Neural crest cell (in vitro differentiated cells): ENCODE data around the gene SH2D3C. TPM values are rescaled to one million over a fixed set of nuclear protein-coding genes. Genes with fewer than 3 reads are reported as not detected.

Source experiments
- DNase-seq: peaks from one replicate; pipeline ENCODE4 v3.0.0; 2021; ENCODE audit warnings: low read depth, mixed read lengths, low spot score
- H3K27ac Mint-ChIP-seq: one replicate; pipeline ENCODE4 v1.8.0; 2021; ENCODE audit warnings: mild to moderate bottlenecking, mixed read lengths; ENCODE audit not compliant: unreplicated experiment
- H3K27me3 Mint-ChIP-seq: 2 replicates; pipeline ENCODE4 v1.8.0; 2021; ENCODE audit warnings: low read depth, mild to moderate bottlenecking, mixed read lengths
- H3K36me3 Mint-ChIP-seq: 2 replicates; pipeline ENCODE4 v1.8.0; 2021; ENCODE audit warnings: low read depth, mild to moderate bottlenecking, mixed read lengths
- H3K4me1 Mint-ChIP-seq: 2 replicates; pipeline ENCODE4 v1.8.0; 2021; ENCODE audit warnings: mixed read lengths
- H3K4me3 Mint-ChIP-seq: one replicate; pipeline ENCODE4 v1.8.0; 2021; ENCODE audit warnings: mild to moderate bottlenecking, mixed read lengths
- H3K9me3 Mint-ChIP-seq: 2 replicates; pipeline ENCODE4 v1.8.0; 2021; ENCODE audit warnings: mixed read lengths
- total RNA-seq: library from RNA; stranded (reverse); gene quantifications from 2 replicates; pipeline ENCODE4 v1.2.1, GENCODE V29; 2021
- TF ChIP-seq, protein P1 (sequence below): fragments of 200-600 bp; sonication (generic); conservative IDR thresholded peaks from 2 replicates; pipeline ENCODE4 v1.5.0; 2021; ENCODE audit warnings: antibody characterized with exemption, mild to moderate bottlenecking

Gene SH2D3C
- total RNA-seq, 1 donor from 2014 or later = 7.2 TPM

DNA sequence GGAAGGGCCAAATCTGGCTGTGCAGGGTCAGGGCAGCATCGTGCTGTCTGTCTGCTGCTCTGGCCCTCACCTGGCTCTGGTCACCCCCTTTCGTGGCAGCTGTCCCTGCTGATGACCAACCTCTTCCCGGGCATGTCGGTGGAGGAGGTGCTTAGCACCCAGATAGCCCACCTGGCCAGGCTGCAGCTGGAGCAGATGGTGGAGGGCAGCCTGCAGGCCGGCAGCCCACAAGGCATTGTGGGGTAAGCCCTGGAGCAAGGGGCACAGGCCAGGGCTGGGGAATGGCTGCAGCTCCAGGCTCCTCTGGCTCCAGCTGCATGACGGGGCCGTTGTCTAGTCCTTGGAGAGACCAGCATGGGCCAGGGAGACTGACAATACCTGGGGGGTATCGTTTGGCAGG, 51.6 kb downstream of the SH2D3C start:
- no peaks in the 10 kb centered on the region for H3K27me3 Mint-ChIP-seq
- H3K9me3 Mint-ChIP-seq = no peaks in the 10 kb centered on the region
- H3K36me3 Mint-ChIP-seq = no peaks in the 10 kb centered on the region
- DNase-seq = no peak
- no peak overlapping the region for H3K27ac Mint-ChIP-seq
- no peaks in the 10 kb centered on the region for H3K4me1 Mint-ChIP-seq
- TF ChIP-seq, protein P1, sequence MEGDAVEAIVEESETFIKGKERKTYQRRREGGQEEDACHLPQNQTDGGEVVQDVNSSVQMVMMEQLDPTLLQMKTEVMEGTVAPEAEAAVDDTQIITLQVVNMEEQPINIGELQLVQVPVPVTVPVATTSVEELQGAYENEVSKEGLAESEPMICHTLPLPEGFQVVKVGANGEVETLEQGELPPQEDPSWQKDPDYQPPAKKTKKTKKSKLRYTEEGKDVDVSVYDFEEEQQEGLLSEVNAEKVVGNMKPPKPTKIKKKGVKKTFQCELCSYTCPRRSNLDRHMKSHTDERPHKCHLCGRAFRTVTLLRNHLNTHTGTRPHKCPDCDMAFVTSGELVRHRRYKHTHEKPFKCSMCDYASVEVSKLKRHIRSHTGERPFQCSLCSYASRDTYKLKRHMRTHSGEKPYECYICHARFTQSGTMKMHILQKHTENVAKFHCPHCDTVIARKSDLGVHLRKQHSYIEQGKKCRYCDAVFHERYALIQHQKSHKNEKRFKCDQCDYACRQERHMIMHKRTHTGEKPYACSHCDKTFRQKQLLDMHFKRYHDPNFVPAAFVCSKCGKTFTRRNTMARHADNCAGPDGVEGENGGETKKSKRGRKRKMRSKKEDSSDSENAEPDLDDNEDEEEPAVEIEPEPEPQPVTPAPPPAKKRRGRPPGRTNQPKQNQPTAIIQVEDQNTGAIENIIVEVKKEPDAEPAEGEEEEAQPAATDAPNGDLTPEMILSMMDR = no peak
- no peak overlapping the region for H3K4me3 Mint-ChIP-seq

DNA sequence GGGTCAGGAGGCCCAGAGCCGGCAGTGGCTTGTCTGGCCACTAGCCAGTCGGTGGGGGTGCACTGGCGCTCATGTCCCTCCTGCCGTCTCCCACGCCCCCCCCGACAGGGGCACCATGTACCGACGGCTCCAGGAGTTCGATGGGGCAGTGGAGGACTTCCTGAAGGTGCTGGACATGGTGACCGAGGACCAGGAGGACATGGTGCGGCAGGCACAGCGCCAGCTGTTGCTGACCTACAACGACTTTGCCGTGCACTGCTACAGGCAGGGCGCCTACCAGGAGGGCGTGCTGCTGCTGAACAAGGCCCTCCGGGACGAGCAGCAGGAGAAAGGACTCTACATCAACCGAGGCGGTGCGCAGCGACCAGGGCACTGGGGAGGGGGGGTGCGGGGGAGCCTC, 54.5 kb downstream of the SH2D3C start:
- H3K36me3 Mint-ChIP-seq = no peaks in the 10 kb centered on the region
- TF ChIP-seq, protein P1 = no peak
- H3K4me3 Mint-ChIP-seq = no peak overlapping the region
- H3K27ac Mint-ChIP-seq = peak overlapping the region; percentile 19
- H3K27me3 Mint-ChIP-seq = no peaks in the 10 kb centered on the region
- DNase-seq = no peak
- no peaks in the 10 kb centered on the region for H3K9me3 Mint-ChIP-seq
- peaks cover 8% of the 10 kb centered on the region for H3K4me1 Mint-ChIP-seq

DNA sequence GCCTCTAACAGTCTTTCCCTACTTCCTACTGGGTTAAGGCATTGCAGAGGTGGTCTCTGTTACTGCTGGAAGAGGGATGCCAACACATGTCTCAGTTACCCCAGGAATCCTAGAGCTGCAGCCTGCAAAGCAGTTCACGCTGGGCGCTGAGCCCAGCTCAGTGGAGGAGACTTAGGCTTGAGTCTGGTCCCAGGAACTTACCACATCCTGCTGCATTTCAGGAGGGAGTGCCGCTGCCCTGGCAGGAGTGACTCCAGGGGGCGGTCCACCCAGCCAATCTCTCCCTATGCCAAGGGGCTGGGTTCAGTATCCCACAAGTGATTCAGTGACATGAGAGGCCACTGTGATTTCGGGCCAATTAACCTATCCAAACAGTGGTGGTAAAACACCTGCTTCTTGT, 55.0 kb downstream of the SH2D3C start:
- TF ChIP-seq, protein P1 = no peak
- Mint-ChIP-seq H3K9me3 (no peaks in the 10 kb centered on the region), H3K27me3 (no peaks in the 10 kb centered on the region), H3K36me3 (no peaks in the 10 kb centered on the region), H3K4me3 (no peak overlapping the region), H3K4me1 (peaks cover 8% of the 10 kb centered on the region), H3K27ac (no peak overlapping the region)
- DNase-seq = no peak

DNA sequence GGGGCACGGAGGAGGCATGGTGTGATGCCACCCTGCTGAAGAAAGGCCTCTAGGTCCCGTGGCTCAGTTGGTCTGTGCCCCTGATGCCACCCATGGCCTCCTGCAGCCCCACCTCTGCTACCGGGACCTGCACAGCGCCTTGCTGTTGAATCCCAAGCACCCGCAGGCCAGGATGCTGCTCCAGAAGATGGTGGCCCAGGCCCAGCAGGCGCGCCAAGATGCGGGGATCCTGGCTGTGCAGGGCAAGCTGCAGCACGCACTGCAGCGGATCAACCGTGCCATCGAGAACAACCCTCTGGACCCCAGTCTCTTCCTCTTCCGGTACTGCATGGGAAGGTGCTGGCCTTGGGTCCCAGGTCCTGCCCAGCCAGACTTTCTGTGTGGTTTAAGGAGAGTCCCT, 55.5 kb downstream of the SH2D3C start:
- H3K27me3 Mint-ChIP-seq = no peaks in the 10 kb centered on the region
- H3K9me3 Mint-ChIP-seq = no peaks in the 10 kb centered on the region
- no peak overlapping the region for H3K27ac Mint-ChIP-seq
- TF ChIP-seq, protein P1 = no peak
- no peak for DNase-seq
- H3K36me3 Mint-ChIP-seq = no peaks in the 10 kb centered on the region
- H3K4me1 Mint-ChIP-seq = peaks cover 8% of the 10 kb centered on the region
- no peak overlapping the region for H3K4me3 Mint-ChIP-seq

DNA sequence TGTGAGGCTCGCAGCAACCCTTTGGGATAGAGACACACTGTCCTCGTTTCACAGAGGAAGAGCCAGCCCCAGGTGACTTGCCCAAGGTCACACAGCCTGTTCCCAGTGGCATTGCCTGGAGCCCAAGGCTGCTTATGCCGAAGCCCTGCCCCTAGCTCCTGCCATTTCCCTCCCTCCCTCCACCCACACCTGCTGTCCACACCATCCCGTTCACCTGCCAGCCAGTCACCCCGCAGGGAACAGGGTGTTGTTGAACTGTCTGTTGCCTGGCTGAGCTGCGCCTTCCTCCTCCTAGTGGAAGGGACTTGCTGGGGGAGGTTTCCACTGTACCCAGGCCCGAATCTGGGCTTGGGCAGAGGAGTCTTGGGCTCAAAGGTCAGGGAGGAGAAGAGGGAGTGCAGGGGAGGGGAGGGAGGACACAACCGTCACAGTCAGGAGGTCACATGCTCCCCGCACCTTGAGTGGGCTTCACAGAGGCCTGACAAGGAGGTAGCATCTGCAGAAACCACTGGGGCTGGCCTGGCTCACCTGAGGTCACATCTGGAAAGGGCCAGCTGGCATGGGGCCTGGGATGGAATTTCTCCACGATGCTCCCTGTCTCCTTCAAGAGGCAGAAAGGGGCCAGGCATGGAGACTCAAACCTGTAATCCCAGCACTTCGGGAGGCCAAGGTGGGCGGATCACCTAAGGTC, 56.3 kb downstream of the SH2D3C start:
- H3K9me3 Mint-ChIP-seq = no peaks in the 10 kb centered on the region
- no peaks in the 10 kb centered on the region for H3K36me3 Mint-ChIP-seq
- TF ChIP-seq, protein P1 = no peak
- H3K4me3 Mint-ChIP-seq = no peak overlapping the region
- H3K4me1 Mint-ChIP-seq = peaks cover 8% of the 10 kb centered on the region
- DNase-seq = no peak
- H3K27ac Mint-ChIP-seq = no peak overlapping the region
- no peaks in the 10 kb centered on the region for H3K27me3 Mint-ChIP-seq
